NCI-H69 (cell line): ENCODE results near the gene FBP1.

Experiments
- DNase-seq: peaks from one replicate; lab custom pipeline; 2025; lab: John Stamatoyannopoulos, UW

The FBP1 gene

DNA sequence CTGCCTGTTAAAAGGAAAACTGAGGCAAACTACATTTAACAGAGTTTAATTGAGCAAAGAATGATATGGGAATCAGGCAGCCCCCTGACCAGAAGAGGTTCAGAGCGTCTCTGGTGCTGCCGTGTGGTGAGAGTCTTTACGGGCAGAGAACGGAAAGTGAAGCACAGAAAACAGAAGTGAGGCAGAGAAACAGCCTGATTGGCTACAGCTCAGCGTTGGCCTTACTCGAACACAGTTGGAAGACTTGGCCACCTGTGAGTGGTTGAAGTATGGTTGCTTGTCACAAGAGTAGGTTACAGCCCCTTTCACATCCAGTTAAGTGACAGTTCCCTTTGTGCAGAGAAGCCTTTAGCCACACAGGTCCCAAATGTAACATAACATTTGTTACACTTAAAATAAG is 16.9 kb upstream of the FBP1 start:
- DNase-seq: peak; percentile 21

DNA sequence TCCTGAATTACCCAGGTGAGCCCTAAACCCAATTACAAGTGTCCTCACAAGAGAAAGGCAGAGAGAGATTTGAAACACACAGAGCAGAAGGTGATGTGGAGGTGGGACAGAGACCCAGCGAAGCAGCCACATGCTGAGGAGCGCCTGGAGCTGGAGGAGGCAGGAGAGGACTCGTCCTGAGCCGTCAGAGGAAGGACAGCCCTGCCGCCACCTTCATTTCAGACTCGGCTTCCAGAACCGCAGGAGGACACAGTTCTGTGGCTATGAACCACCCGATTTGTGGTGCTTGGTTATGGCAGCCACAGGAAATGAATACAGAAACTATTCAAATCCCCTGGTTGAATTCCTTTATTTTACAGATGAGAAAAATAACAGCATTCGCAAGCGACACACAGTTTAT is 16.4 kb upstream of the FBP1 start:
- no peak for DNase-seq

DNA sequence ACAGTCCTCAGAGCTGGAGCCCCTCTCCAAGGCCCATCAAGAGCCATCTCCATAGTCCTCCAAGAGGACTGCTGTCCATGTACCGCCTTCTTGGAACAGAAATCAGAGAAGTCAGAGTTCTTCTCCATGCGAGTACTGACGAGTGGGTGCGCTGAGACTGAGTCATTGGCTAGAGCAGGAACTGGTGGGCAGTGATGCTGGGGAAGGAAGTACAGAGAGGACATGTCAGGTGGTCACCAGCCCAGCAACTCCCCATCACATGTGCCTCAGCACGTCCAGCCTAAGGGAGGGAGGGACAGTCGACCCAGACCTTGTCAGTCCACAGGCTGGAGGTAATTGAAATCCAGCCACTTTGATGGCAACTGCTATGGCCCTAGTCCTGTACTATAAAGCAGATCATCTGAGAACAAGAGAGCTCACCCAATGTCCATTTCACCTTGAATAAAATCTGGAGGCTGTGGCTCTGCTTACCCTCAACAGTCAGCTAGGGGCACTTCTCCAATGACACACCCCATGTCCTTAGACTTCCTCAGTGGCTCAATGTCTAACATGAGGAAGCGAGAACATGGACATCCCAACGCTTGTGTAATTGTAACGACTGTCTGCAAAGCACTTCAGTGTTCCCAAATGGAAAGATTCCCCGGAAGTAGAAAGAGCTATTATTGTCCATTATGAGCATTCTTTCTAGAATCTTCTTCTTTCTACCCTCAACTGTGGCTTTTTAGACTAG is 15.0 kb upstream of the FBP1 start:
- no peak for DNase-seq

DNA sequence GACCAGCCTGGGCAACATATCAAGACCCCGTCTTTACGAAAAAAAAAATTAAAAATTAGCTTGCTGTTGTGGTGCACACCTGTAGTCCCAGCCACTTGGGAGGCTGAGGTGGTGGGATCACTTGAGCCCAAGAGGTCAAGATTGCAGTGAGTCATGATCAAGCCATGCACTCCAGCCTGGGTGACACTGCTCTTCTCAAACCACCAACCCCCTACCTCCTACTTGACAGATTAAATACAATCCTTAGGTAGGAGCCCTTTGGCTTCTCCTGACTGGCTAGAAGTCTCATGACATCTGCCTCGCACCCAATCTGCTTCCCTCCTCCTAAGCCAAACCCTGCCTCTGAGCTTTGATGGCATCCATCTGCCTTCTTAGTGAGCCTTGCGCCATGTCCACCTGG is 11.6 kb upstream of the FBP1 start:
- no peak for DNase-seq

DNA sequence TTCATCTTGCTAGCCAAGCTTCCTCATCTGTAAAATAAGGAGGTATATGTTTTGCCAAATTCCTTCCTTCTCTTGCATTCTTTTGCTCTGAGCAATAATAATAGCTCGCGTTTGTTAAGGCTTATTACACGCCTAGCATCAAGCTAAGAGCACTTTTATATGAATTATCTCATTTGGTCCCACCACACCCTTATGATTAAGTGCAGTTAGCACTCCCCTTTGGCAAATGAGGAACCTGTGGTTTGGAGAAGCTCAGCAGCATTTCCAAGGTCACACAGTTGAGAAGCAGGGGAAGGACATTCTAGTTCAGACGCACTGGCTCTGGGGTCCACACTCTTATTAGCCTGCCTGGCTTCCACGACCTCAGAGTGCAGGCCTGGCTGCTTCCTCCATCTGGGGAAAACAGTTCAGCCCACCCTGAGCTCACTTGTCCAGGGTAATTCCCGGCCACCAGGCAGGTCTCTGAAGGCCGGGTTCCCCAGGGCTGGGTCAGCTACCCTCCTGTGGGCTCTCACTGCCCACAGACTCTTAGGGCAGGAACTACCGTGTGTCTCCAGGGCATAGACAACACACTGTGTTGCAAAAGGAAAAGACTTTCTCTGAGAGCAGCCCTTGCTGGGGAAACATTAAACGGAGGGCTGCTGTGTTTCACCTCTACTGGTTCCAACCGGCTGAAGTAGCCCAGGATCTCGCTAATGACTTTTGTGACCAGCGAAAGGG is 9.9 kb upstream of the FBP1 start:
- DNase-seq: no peak

DNA sequence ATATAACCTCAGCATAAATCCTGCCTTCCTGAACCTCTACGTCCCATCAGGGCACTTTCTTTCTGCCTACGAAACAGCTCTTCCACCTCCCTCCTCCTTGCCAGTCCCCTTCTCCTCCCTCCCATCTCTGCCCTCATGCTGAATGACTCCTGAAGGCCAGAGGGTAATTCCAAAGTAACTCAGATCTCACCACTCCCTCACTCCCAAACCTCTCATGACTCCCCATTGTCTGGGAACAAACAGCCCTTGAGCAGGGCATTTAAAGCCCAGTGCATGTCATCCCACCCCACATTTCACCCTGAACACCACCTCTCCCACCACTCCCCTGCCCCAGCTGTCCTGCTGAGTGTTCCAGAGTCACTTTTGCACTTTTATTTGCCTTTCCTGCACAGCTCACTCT is 8.9 kb upstream of the FBP1 start:
- no peak for DNase-seq

DNA sequence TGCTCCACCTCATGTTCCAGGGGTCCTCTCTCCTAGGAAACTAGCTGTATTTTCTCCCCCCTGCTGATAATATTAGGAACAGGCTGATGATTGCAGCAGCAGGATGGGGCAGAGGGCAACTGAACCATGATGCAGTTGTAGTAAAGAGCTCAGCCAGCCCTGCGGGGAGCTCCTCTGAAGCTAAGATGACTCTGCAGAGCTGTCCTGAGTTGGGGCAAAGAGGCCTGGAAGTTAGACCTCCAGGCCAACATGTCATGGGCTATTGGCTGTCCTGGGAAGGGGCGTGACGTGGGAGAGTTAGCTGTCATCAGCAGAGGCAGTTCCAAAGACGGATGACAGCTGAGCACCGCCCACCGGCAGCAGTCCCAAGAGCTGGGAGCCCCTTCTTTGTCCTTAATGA is 6.6 kb upstream of the FBP1 start:
- DNase-seq: no peak

DNA sequence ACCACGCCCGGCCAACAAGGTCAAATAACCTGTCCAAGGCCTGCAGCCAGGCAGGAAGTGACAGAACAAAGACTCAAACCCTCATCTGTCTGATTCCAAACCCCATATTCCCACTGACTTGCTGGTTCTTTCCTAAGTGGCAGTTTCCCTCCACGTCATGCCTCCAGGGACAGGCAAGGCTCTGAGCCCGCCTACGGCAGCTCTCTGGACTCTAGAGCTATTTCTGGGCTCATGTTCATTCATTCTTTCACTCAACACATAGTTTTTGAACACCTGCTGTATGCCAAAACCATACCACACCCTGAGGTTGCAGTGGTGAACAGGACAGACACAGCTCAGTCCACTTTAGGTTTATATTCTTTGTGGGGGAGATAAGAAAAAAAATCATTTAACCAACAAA is 5.2 kb upstream of the FBP1 start:
- no peak for DNase-seq

DNA sequence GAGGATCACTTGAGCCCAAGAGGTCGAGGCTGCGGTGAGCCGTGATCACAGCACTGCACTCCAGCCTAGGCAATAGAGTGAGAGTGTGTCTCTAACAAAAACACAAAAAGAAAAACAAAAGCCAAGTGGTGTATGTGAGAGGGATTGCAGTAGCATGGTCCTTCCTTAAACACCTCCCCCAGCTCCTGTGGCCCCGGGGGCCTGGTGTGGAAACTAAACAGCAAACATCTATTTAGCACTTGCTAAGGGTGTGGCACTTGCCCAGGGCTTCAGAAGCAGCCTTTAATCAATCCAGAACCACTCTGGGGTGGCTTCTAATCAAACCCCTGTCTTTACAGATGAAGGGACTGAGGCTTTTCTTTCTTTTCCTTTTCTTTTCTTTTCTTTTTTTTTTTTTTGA is 4.4 kb upstream of the FBP1 start:
- no peak for DNase-seq

DNA sequence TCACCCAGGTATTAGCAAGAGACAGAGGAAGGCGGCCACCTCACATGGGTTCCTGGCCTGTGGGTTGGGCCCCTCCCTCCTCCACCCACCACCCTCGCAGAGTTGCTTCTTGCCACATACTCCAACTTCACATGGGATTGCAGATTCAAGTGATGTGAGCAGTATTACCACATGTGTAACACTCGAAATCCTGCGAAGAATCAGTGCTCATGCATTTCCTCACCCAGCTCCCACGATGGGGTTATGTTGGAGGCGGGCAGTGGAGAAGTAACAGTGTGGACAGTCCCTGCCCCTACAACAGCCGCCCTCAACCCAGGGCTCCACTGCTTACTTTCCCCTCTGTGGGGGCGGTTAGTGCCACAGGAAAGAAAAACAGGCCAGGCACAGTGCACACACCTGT is 3.9 kb upstream of the FBP1 start:
- no peak for DNase-seq

DNA sequence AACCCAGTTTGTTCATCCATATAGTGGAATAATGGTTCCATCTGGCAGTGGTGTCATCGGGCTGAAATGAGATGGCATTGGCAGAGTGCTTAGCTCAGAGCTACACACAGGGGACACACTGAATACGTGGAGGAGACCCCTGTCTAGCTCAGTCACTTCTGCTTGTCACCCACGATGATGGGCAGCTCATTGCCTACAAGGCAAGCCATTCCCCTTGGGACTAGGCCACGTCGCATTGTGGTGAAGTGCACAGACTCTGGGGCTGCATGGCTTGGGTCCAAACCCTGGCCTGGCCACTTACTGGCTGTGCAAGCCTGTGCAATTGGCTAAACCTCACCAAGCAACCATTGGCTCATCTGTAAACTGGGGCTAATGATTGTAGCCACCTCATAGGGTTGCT is 3.2 kb upstream of the FBP1 start:
- no peak for DNase-seq

DNA sequence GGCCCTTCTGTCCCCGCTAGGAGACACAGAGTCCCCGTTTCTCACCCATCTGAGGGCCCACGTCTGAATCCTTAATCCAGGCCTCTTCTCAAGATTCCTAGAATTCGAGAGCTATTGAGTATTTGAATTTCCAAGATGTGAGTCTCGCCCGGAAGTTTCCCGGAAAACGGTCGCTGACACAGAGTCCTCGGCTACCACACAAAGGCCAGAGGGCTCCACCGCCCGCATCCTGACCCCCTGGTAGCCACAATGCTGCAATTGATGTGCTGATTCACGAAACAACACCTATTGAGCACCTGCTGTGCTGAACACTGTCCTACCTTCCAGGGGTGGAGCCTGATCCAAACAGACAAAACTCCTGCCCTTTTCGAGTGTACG is 670 bp upstream of the FBP1 start:
- DNase-seq: no peak

DNA sequence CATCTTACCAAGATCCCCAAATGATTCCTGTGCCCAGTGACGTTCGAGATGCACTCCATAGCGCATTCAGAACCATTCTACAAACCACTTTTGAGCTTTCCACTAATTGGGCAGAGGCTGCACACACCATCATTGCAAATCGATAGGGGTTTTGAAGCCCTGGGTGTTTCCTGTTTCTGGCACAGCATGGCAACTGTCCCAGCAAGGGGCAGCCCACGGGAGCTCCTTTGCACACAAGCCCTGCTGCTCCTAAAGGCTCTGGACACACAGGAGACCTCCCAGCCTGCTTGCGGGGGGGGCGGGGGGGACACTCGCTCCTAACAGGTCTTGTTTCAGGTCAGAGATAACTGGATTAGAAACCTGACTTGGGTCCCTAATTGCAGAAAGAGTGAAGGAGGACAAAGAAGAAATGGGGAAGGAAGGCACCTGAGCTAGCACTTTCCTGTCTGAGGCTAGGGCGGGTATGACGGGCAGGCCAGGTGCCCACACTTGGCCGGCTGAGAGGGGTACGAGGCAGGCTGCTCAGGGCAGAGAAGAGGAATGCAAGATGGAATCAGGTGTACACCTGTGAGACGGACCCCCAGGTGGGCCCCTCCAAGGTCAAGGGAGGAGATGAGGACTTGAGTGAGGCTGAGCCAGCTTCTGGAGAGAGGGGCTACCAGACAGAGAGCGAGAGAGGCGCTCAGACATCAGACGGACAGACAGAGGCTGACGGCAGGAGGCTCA is 820 bp downstream of the FBP1 start:
- no peak for DNase-seq

DNA sequence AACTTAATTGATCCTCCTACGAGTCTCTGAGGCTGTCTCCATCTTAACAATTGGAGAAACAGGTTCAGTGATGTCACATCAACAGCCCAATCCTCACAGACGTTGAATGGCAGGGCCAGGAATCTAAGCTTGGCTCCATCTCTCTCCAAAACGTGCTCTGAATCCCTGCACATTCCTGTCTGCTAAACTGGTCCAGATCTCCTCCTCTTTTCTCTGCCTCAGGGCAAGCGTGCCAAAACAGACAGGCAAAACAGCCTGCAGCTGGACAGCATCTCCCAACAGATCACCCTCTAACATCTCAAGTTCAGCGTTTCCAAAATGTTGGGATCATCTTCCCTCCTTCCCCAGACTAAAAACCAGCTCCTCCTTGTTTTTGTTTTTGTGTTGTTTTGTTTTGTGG is 6.6 kb downstream of the FBP1 start:
- DNase-seq: no peak

DNA sequence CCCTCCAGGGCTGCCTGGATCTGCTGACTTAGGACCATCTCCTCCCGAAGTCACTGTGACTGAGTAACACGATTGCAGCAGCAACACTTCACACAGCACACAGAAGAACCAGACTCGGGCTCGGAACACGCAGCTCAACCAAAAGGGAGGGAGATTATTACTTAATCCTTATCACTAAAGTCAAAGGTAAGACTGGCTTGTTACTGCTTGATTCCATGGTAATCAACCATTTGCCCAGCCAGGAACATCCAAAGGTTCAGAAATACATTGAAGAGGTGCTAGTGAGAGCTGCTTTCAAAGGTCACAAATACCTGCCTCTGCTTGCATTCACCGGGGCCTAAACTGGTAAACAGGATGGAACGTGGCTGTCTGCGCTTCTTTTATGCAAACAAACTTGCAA is 7.7 kb downstream of the FBP1 start:
- no peak for DNase-seq

DNA sequence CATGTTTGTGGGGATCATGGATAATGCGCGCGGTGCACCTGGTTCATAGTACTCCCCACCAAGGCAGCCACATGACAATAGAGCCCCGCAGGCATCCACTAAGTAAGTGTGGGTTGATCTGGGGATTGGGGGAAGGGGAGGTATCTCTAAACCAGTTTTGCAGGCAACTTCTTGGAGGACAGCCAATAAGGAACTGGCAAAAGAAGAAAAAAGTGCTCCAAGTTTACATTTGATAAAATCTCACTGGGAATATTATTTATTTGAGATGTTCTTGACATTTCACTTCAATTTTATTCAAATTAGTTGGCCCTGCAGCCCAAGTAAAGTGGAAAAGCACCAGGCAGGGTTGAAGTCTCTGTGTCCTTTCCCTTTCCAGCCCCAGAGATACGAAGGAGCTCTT is 8.5 kb downstream of the FBP1 start:
- no peak for DNase-seq

DNA sequence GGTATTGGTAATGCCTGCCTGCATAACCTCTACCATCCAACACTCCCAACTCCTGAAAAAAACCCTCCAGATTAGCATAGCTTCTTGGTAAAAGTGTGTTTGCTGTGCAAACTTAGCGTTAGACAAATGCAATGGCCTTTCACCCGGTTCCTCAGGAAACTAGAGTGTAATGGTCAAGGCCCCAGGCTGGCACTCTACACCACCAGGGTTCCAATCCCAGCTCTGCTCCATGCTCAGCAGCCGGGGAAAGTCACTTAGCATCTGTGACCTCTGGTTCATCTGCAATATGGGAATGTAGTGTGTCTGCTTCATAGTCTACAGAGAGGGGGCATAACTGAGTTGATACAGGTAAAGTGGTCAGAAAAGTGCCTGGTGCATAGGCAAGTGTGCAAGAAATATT is 9.0 kb downstream of the FBP1 start:
- DNase-seq: no peak

DNA sequence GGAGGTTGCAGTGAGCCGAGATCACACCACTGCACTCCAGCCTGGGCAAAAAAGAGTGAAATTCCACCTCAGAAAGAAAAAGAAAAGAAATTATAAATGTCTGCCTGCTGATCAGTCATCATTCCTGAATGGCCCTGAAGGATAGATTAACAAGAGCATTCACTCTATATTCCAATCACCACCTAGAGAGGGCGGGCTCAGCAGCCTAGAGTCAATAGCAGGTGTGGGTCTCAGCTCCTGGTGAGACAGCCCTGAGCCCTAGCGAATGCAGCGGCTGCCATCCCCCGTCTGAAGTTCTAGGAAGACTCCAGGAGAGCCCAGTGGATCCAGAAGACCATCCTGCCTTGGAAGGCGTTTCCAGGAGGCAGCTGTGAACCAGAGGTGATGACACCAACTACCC is 12.0 kb downstream of the FBP1 start:
- DNase-seq: no peak

DNA sequence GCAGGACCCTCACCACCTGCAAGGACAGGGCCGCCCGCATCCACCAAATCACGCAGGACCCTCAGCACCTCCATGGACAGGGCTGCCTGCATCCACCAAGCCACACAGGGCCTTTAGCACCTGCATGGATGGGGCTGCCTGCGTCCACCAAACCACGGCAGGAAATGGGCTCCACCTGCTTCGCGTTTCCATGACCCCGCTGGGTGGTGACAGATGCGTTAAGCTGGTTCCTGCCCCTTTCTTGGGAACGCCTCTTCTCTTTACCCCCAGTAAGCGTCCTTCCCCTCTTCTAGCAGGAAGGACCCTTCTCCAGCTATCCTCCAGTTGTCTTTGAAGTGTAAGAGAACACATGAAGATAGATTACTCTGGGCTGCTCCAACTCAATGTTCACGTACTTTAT is 13.5 kb downstream of the FBP1 start:
- DNase-seq: peak; percentile 22

DNA sequence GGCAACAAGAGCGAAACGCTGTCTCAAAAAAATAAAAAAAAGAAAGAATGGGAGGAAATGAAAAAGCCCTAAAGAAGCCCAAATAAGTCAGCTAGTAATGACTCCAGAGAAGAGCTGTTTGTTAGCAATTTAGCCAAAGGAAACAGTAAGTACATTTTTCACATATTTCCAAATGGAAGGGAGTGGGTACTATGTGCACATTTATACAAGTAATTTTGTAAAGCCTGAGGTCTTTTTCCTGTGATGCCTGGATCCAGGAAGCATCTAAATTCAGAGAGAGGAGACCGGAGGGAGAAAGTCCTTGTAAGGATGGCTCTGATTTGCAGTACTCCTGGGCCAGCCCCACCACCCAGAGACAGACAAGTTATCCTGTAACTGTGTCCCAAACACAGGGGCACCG is 14.7 kb downstream of the FBP1 start:
- DNase-seq: no peak

DNA sequence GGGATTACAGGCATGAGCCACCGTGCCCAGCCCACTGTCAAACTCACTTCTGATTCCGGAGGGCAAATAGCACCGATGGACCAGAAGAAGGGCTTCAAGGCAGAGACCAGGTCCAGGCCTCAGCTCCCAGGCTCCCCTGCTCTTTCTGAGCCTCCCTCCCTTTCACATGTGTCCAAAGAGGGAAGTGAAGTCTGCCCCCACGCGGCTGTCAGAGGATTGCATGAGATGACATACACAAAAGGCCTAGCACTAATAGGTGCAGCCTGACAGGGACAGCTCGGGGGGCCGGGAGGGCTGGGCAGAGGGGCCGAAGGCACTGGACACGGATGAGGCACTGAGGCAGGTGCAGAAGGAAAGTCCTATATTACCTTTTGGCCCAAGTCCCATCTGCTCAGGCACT is 16.1 kb downstream of the FBP1 start:
- DNase-seq: peak; percentile 58

DNA sequence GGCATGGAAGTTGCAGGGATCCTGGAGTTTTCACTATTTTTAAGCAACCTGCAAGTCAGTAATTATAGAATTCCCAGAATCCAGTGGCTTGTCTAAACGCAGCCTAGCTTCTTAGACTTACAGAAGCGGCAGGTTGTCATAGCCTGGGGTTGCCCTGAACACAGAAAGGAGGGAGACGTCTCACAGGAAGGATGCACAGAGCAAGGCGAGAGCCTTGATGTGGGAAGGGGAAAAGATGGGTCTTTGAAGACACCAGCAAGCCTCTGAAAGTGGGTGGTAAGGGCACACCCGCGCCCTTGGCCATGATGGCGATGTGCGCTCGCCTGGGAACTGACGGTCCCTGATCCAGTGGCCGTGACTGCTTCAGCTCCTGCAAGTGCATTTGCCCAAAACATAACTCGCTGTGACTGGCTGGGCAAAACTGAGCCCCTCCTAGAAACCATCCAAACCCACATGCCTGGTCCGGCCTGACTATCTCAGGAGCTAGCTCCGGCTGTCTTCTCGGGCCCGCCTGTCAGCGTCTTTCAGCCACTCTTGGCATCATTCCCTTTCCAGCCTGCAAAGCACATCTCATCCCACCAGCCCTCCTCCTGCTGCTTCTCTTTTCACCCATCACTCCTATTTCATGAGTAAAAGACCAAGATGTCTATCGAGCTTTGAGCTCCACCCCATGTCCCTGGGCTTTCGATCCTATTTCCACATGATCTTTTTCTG is 17.1 kb downstream of the FBP1 start:
- DNase-seq: no peak

DNA sequence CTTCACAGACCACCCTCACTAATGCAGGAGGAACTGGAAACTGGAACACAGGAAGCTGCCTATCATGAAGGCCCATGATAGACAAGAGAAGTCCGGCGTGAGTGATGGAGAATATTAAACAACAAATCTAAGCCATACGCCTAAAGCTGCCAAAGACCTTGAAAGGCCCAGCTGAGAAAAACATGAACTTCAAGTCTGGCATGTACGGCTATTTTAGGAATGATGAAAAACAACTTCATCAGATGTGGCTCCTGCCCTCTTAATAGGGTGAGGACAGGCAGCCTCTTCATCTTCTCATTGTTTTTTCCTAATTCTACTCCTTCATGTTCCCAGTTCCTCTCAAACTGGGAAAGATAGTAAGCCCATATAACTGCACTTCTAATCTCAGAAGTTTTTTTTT is 20.3 kb downstream of the FBP1 start:
- no peak for DNase-seq
